Measurements from ENCODE around the gene ATAT1. TPM values are rescaled to one million over a fixed set of nuclear protein-coding genes. Genes with fewer than 3 reads are reported as not detected.

Gene ATAT1
- total and polyA plus RNA-seq, 10 of the 15 experiments (the other 5 are each of a cell fraction or from before 2014, with no cell fraction given) = 1.1 to 14.2 (median 6.9) TPM

GRCh38 chr6:30682143-30683117 lies 55.8 kb downstream of the ATAT1 start:
- ChIA-PET POLR2A (interaction anchor here (0.6 to 9.5 kb wide), 8 partner anchors 7 to 195 kb away, joined by 3 to 200 read pairs (median 6); partner anchors contain the start of genes DHX16, MDC1, NRM and TUBB), CTCF (interaction anchor here (0.7 to 9.5 kb wide), 3 partner anchors 43 to 150 kb away, joined by 3 to 487 read pairs (median 3); partner anchors contain the start of genes MDC1 and TUBB), SMC1A (ENCODE audit: uncharacterized antibody, unreplicated experiment) (interaction anchor here (1.3 to 11.3 kb wide), 3 partner anchors 32 to 231 kb away, joined by 3 to 265 read pairs (median 4); partner anchors contain the start of genes MDC1, TUBB and VARS2), RAD21 (ENCODE audit: unreplicated experiment) (interaction anchor here (0.8 to 14.2 kb wide), 8 partner anchors 8 to 197 kb away, joined by 3 to 232 read pairs (median 4); partner anchors contain the start of genes MDC1, NRM and TUBB)
- Histone ChIP-seq H3K36me3 (ENCODE audit: control insufficient read depth in 2 of 2, insufficient read depth in 2 of 2, low read length in 1 of 2) (peaks cover 2 to 12% of the 10 kb centered on the region in 2 experiments; a peak in 3 of 4 replicates), H3K9ac (ENCODE audit: control insufficient read depth, insufficient read depth, low read length) (peak overlapping the region; percentile 75), H3K27me3 (replicated peaks in 1 of 2; ENCODE audit: control insufficient read depth in 2 of 2, insufficient read depth in 2 of 2, low read length in 1 of 2) (no peaks in the 10 kb centered on the region), H3K79me2 (ENCODE audit: control insufficient read depth, insufficient read depth, low read length) (peaks cover 90% of the 10 kb centered on the region), H3K4me1 (ENCODE audit: control insufficient read depth, insufficient read depth, low read length) (peaks cover 8% of the 10 kb centered on the region), H3K4me2 (ENCODE audit: control insufficient read depth, insufficient read depth) (peak overlapping the region; percentile 89), H3K9me3 (replicated peaks; ENCODE audit: control insufficient read depth, insufficient read depth, low read length) (no peaks in the 10 kb centered on the region), H4K20me1 (ENCODE audit: control insufficient read depth, insufficient read depth) (peaks cover 5% of the 10 kb centered on the region; the same call in 1 of the 2 replicates), H2AFZ (ENCODE audit: control insufficient read depth, low read depth, low read length) (peak overlapping the region; percentile 49), H3K4me3 (peak overlapping the region; percentile 100), H3K27ac (ENCODE audit: control insufficient read depth, insufficient read depth) (peak overlapping the region; percentile 94)
- FAIRE-seq (peak; percentile 23), DNase-seq (ENCODE audit: low read depth, low spot score) (peak; percentile 70), ATAC-seq (peak; percentile 45)
- whole genome bisulfite sequencing (ENCODE audit: insufficient coverage, insufficient replicate concordance, low lambda C conversion rate, missing lambda C conversion rate) = 3% methylated on average over 11 of the region's 11 CpGs
- BruUV-seq (replicated peaks) = no TSS peak
- intact Hi-C loops (cut with micrococcal nuclease; ENCODE audit: unreplicated experiment) = loop anchor here (1.0 to 5.0 kb wide), 3 partner anchors 35 to 195 kb away; partner anchors contain the start of gene MDC1
- in situ Hi-C loops (cut with MboI) = loop anchor here (5.0 kb wide), 2 partner anchors 35 to 140 kb away; partner anchors contain the start of gene MDC1
- TF ChIP-seq ASH2L (IDR thresholded peaks at IDR 0.05; ENCODE audit: borderline replicate concordance, low read depth) (no peak), NFIC (IDR thresholded peaks at IDR 0.05; ENCODE audit: low read depth, low read length) (no peak), CBFB (IDR thresholded peaks at IDR 0.05; ENCODE audit: low read depth) (peak; percentile 14; the same call in 1 of the 2 replicates), SPI1 (IDR thresholded peaks at IDR 0.05; ENCODE audit: borderline replicate concordance, insufficient read depth, low read depth, low read length) (peak; percentile 60; the same call in 1 of the 2 replicates), PML (IDR thresholded peaks at IDR 0.05; ENCODE audit: low read length) (no peak), ESRRA (IDR thresholded peaks at IDR 0.05; ENCODE audit: low read length) (no peak), GATAD2B (conservative IDR thresholded peaks at IDR 0.05; ENCODE audit: low read depth) (peak; percentile 77; the same call in 1 of the 2 replicates), ZBTB33 (IDR thresholded peaks at IDR 0.05) (no peak), FOS (IDR thresholded peaks at IDR 0.05; ENCODE audit: borderline replicate concordance, extremely low read depth, insufficient read length) (no peak), EP300 (IDR thresholded peaks at IDR 0.05; ENCODE audit: borderline replicate concordance in 1 of 2, control insufficient read depth in 1 of 2, low read depth in 2 of 2, low read length in 2 of 2) (peak; percentile 3 to 57; a peak in 2 of 4 replicates), MTA2 (IDR thresholded peaks at IDR 0.05; ENCODE audit: low read depth) (peak; percentile 30; the same call in 1 of the 2 replicates), NKRF (conservative IDR thresholded peaks at IDR 0.05) (peak; percentile 68), CREM (IDR thresholded peaks at IDR 0.05; ENCODE audit: low read depth) (no peak), BCL3 (IDR thresholded peaks at IDR 0.05; ENCODE audit: borderline replicate concordance, insufficient read depth, low read depth, low read length, poor library complexity, severe bottlenecking) (no peak), EZH2 (IDR thresholded peaks at IDR 0.05; ENCODE audit: borderline replicate concordance, control insufficient read depth, low read depth, low read length) (no peak)

Measured in GM12878 (cell line).